MM.1S (cell line): ENCODE results near the gene BHLHA15.

Experiments
- EZH2 ChIP-seq: fragments of 300-600 bp; sonication (generic); optimal IDR thresholded peaks from 2 replicates; pipeline ENCODE3; 2017; ENCODE audit warnings: low read depth, mild to moderate bottlenecking, antibody characterized with exemption, low read length, mixed read lengths
- EZH2phosphoT487 ChIP-seq: fragments of 300-600 bp; sonication (generic); IDR thresholded peaks from 2 replicates; pipeline ENCODE4 v1.6.1; 2018; ENCODE audit warnings: antibody characterized with exemption, low read length
- TF ChIP-seq, protein P1 (sequence below): fragments of 300-600 bp; sonication (generic); IDR thresholded peaks from 2 replicates; pipeline ENCODE4 v1.5.1; 2016; ENCODE audit warnings: antibody characterized with exemption, low read length, mixed read lengths

DNA sequence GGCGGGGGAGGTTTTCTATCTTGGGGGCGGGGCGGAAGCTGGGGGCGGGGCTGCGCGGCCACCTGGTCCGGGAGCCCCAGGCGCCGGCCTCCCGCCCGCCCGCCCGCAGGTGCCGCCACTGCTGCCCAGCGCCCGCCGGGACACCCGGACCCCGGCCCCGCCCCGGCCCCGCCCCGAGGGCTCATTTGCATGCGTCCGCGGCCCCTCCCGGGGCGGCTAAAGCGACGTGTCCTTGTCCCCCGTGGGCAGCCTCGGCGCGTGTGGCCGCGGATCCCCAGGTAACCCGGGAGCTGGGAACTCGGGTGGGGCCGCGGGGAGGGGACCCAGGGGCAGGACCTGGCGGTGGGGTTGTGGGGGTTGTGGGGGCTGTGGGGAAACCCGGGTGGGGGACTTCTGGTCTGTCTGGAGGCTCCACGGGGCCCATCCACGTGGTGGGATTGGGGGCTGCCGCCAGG lies at the start of gene BHLHA15:
- TF ChIP-seq, protein P1, sequence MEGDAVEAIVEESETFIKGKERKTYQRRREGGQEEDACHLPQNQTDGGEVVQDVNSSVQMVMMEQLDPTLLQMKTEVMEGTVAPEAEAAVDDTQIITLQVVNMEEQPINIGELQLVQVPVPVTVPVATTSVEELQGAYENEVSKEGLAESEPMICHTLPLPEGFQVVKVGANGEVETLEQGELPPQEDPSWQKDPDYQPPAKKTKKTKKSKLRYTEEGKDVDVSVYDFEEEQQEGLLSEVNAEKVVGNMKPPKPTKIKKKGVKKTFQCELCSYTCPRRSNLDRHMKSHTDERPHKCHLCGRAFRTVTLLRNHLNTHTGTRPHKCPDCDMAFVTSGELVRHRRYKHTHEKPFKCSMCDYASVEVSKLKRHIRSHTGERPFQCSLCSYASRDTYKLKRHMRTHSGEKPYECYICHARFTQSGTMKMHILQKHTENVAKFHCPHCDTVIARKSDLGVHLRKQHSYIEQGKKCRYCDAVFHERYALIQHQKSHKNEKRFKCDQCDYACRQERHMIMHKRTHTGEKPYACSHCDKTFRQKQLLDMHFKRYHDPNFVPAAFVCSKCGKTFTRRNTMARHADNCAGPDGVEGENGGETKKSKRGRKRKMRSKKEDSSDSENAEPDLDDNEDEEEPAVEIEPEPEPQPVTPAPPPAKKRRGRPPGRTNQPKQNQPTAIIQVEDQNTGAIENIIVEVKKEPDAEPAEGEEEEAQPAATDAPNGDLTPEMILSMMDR: no peak
- TF ChIP-seq EZH2phosphoT487 (no peak), EZH2 (no peak)
